ENCODE results near the gene EPS15.

Gene EPS15

GRCh38 chr1:51324251-51325010, 194.6 kb downstream of the EPS15 start:
- H3K4me3 ChIP-seq (ENCODE audit: low read depth, low read length), result no peak overlapping the region
- DNase-seq (ENCODE audit: low read depth, low spot score), result no peak
- POLR2A ChIA-PET, result no interaction called here
- CTCF ChIA-PET, result no interaction called here
- no peak for TF ChIP-seq CTCF (IDR thresholded peaks at IDR 0.05; ENCODE audit: insufficient read depth, low read length, missing control alignments)

- POLR2A ChIA-PET, result no interaction called here
- no peak for DNase-seq (ENCODE audit: low read depth, low spot score)
- CTCF ChIA-PET, result no interaction called here
Measured at GRCh38 chr1:51323778-51324177, 195.3 kb downstream of the EPS15 start.

GRCh38 chr1:51322417-51323101, 196.5 kb downstream of the EPS15 start:
- POLR2A ChIA-PET, result no interaction called here
- no peak for DNase-seq (ENCODE audit: low read depth, low spot score)
- no peak overlapping the region for H3K4me3 ChIP-seq (ENCODE audit: low read depth, low read length)
- TF ChIP-seq CTCF (IDR thresholded peaks at IDR 0.05; ENCODE audit: insufficient read depth, low read length, missing control alignments), result no peak
- CTCF ChIA-PET, result interaction anchor here (0.8 to 1.1 kb wide), 2 partner anchors 16 to 26 kb away, joined by 3 read pairs; no protein-coding TSS in a partner anchor

More at GRCh38 chr1:51323778-51324177, 195.3 kb downstream of the EPS15 start:
- no peak overlapping the region for H3K4me3 ChIP-seq (ENCODE audit: low read depth, low read length)
- no peak for TF ChIP-seq CTCF (IDR thresholded peaks at IDR 0.05; ENCODE audit: insufficient read depth, low read length, missing control alignments)

- ChIA-PET POLR2A (no interaction called here), CTCF (interaction anchor here (0.8 to 1.1 kb wide), 2 partner anchors 16 to 25 kb away, joined by 3 read pairs; no protein-coding TSS in a partner anchor)
- no peak for TF ChIP-seq CTCF (IDR thresholded peaks at IDR 0.05; ENCODE audit: insufficient read depth, low read length, missing control alignments)
Measured at GRCh38 chr1:51321924-51322280, 197.2 kb downstream of the EPS15 start.

GRCh38 chr1:51320967-51321923, 197.8 kb downstream of the EPS15 start:
- no peak for DNase-seq (ENCODE audit: low read depth, low spot score)
- TF ChIP-seq CTCF (IDR thresholded peaks at IDR 0.05; ENCODE audit: insufficient read depth, low read length, missing control alignments), result no peak
- ChIA-PET CTCF (interaction anchor here (1.1 to 3.6 kb wide), 2 partner anchors 15 to 25 kb away, joined by 3 to 18 read pairs; no protein-coding TSS in a partner anchor), POLR2A (interaction anchor here (1.2 kb wide), 1 partner anchor 65 kb away, joined by 3 read pairs; no protein-coding TSS in a partner anchor)
- no peak overlapping the region for H3K4me3 ChIP-seq (ENCODE audit: low read depth, low read length)

More at GRCh38 chr1:51321924-51322280, 197.2 kb downstream of the EPS15 start:
- DNase-seq (ENCODE audit: low read depth, low spot score), result no peak
- H3K4me3 ChIP-seq (ENCODE audit: low read depth, low read length), result no peak overlapping the region
